ENCODE data around the gene ZNF280A. TPM values are rescaled to one million over a fixed set of nuclear protein-coding genes. Genes with fewer than 3 reads are reported as not detected.
"Not testable (repeated sequence)": the region's sequence is repeated elsewhere in the genome, so short reads cannot be mapped to it uniquely, and the experiment has no call there.

The ZNF280A gene
- total and polyA plus RNA-seq, 8 donors: not detected

- WGBS, 5 donors: 79 to 93% (median 89%) methylated on average over 1 of the region's 1 CpG
- intact Hi-C loops (cut with DNase I; ENCODE audit: low total_unique reads): no loop called here
Observed at GRCh38 chr22:22533417-22533816, 13.3 kb upstream of the ZNF280A start.

GRCh38 chr22:22532547-22533071 is 12.5 kb upstream of the ZNF280A start:
- intact Hi-C loops (cut with DNase I; ENCODE audit: low total_unique reads); H3K9me3 ChIP-seq; DNase-seq; H3K27ac ChIP-seq; H3K36me3 ChIP-seq; H3K4me1 ChIP-seq; H3K4me3 ChIP-seq: not testable (repeated sequence)
- 81 to 88% (median 87%) methylated on average over 12 of the region's 12 CpGs for WGBS, 5 donors
- H3K27me3 ChIP-seq: peaks cover 0 to 18% (median 0%) of the 10 kb centered on the region in 3 donors

More at GRCh38 chr22:22533417-22533816, 13.3 kb upstream of the ZNF280A start:
- Histone ChIP-seq H3K4me3 (no peak overlapping the region), H3K4me1 (no peaks in the 10 kb centered on the region), H3K9me3 (no peaks in the 10 kb centered on the region), H3K27me3 (peaks cover 0 to 18% (median 0%) of the 10 kb centered on the region in 3 donors), H3K36me3 (no peaks in the 10 kb centered on the region), H3K27ac (no peak overlapping the region)
- no peak for DNase-seq
- no peak for TF ChIP-seq POLR2A (IDR thresholded peaks at IDR 0.05)
- no peak for TF ChIP-seq POLR2AphosphoS5 (IDR thresholded peaks at IDR 0.05)
- TF ChIP-seq, protein P1, sequence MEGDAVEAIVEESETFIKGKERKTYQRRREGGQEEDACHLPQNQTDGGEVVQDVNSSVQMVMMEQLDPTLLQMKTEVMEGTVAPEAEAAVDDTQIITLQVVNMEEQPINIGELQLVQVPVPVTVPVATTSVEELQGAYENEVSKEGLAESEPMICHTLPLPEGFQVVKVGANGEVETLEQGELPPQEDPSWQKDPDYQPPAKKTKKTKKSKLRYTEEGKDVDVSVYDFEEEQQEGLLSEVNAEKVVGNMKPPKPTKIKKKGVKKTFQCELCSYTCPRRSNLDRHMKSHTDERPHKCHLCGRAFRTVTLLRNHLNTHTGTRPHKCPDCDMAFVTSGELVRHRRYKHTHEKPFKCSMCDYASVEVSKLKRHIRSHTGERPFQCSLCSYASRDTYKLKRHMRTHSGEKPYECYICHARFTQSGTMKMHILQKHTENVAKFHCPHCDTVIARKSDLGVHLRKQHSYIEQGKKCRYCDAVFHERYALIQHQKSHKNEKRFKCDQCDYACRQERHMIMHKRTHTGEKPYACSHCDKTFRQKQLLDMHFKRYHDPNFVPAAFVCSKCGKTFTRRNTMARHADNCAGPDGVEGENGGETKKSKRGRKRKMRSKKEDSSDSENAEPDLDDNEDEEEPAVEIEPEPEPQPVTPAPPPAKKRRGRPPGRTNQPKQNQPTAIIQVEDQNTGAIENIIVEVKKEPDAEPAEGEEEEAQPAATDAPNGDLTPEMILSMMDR (IDR thresholded peaks at IDR 0.05): no peak

GRCh38 chr22:22531770-22532546 is 11.9 kb upstream of the ZNF280A start:
- H3K4me3 ChIP-seq: no peak overlapping the region
- H3K9me3 ChIP-seq: no peaks in the 10 kb centered on the region
- WGBS, 5 donors: 80 to 86% (median 82%) methylated on average over 7 of the region's 7 CpGs
- DNase-seq: no peak
- TF ChIP-seq POLR2AphosphoS5 (IDR thresholded peaks at IDR 0.05): no peak
- TF ChIP-seq EP300 (IDR thresholded peaks at IDR 0.05): no peak
- TF ChIP-seq POLR2A (IDR thresholded peaks at IDR 0.05): no peak
- TF ChIP-seq, protein P1 (IDR thresholded peaks at IDR 0.05): no peak
- no peaks in the 10 kb centered on the region for H3K36me3 ChIP-seq
- peaks cover 0 to 18% (median 0%) of the 10 kb centered on the region in 3 donors for H3K27me3 ChIP-seq
- no peak overlapping the region for H3K27ac ChIP-seq
- H3K4me1 ChIP-seq: no peaks in the 10 kb centered on the region
- intact Hi-C loops (cut with DNase I; ENCODE audit: low total_unique reads): no loop called here

DNA sequence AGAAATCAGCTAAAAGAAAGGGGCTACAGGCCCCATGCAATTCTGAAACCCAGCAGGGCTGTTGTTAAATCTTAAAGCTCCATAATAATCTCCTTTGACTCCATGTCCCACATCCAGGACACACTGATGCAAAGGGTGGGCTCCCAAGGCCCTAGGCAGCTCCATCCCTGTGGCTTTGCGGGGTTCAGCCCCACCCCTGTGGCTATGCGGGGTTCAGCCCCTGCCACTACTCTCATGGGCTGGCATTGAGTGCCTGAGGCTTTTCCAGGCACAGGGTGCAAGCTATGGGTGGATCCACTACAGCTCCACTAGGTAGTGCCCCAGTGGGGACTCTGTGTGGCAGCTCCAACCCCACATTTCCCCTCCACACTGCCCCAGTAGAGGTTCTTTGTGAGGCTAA is 8.7 kb upstream of the ZNF280A start:
- DNase-seq: no peak
- intact Hi-C loops (cut with DNase I; ENCODE audit: low total_unique reads): loop anchor here (10.0 kb wide), 1 partner anchor 64 kb away; no protein-coding TSS in a partner anchor
- Histone ChIP-seq H3K4me3 (no peak overlapping the region), H3K27ac (no peak overlapping the region), H3K27me3 (peaks cover 0 to 18% (median 0%) of the 10 kb centered on the region in 3 donors), H3K4me1 (no peaks in the 10 kb centered on the region), H3K9me3 (no peaks in the 10 kb centered on the region), H3K36me3 (no peaks in the 10 kb centered on the region)
- 89 to 90% (median 90%) methylated on average over 2 of the region's 2 CpGs; no CpG with 5 or more reads in 2 of the 5 donors for WGBS, 5 donors
- TF ChIP-seq POLR2A (IDR thresholded peaks at IDR 0.05) (no peak), EP300 (IDR thresholded peaks at IDR 0.05) (no peak), POLR2AphosphoS5 (IDR thresholded peaks at IDR 0.05) (no peak)
- TF ChIP-seq, protein P1 (IDR thresholded peaks at IDR 0.05): no peak

- Histone ChIP-seq H3K27me3 (peaks cover 0 to 24% (median 0%) of the 10 kb centered on the region in 3 donors), H3K4me3 (no peak overlapping the region), H3K4me1 (no peaks in the 10 kb centered on the region), H3K36me3 (no peaks in the 10 kb centered on the region), H3K9me3 (no peaks in the 10 kb centered on the region), H3K27ac (no peak overlapping the region)
- DNase-seq: no peak
- intact Hi-C loops (cut with DNase I; ENCODE audit: low total_unique reads): loop anchor here (10.0 kb wide), 1 partner anchor 63 kb away; no protein-coding TSS in a partner anchor
- 75 to 86% (median 80%) methylated on average over 5 of the region's 5 CpGs for WGBS, 5 donors
- TF ChIP-seq EP300 (IDR thresholded peaks at IDR 0.05) (no peak), POLR2A (IDR thresholded peaks at IDR 0.05) (no peak), POLR2AphosphoS5 (IDR thresholded peaks at IDR 0.05) (no peak)
- TF ChIP-seq, protein P1 (IDR thresholded peaks at IDR 0.05): no peak
Observed at GRCh38 chr22:22527312-22527711, 7.2 kb upstream of the ZNF280A start.
